Stimulated activated CD4-positive, alpha-beta T cell treated with anti-CD3 and anti-CD28 coated beads, Interleukin-4, amount 100 ng/mL, for 24 hours (primary cell): Measurements from ENCODE around the gene NOS1.

Experiments
- DNase-seq: peaks from one replicate; pipeline ENCODE4 v3.0.0-alpha.2; 2020

NOS1 gene

DNA sequence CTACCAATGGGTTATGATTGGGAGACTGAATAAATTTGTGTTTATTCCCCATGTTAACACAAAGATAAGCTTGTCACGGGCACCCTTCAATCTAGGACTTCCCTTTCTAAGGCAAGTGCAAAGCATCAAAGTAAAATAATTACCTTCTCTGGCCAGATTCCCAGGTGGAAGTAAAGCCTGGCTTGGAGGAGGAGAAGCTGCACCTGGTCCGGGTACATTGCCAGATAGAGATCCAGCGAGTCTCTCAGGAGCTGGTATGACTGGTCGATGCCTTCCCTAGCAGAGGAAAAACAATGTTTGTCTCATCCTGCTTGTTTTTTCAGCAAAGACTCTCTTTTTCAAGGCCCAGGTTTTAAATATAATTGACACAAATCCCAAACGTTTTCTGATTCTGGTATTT is 196.1 kb downstream of the NOS1 start:
- no peak for DNase-seq

DNA sequence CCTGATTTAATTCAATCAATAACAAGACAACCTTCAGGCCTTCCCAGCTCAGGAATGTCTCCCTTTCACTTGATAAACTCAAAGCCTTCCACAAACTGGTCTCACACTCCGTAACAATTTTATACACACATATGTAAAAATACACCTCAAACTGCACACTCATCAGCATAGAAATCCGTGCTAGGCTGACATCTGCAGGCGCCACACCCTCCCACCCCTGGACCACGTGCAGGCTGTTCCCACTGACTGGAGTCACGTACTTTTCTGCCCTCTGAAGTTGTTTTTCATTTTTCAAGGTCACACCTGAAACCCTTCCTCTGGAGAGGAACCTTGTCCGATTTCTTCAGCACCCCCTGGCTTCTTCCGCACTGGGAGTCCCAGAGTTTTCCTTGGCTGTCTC is 198.8 kb downstream of the NOS1 start:
- DNase-seq, result no peak

DNA sequence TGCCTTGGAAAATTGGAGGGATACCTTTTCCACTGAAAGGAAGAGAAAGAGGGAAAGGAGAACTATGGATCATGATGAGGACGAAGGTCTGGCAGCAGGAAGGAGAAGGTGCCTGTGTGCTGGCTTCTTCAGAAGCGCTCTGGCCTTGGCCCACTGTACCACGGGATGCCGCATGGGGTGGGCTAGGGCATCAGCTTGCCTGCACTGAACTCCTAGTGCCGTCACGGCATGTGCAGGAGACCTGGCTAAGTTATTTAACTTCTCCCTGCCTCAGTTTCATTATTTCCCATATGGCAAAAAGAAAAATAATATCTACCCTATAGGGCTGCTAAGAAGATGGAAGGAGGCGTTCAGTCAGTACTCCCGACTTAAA is 199.3 kb downstream of the NOS1 start:
- no peak for DNase-seq

DNA sequence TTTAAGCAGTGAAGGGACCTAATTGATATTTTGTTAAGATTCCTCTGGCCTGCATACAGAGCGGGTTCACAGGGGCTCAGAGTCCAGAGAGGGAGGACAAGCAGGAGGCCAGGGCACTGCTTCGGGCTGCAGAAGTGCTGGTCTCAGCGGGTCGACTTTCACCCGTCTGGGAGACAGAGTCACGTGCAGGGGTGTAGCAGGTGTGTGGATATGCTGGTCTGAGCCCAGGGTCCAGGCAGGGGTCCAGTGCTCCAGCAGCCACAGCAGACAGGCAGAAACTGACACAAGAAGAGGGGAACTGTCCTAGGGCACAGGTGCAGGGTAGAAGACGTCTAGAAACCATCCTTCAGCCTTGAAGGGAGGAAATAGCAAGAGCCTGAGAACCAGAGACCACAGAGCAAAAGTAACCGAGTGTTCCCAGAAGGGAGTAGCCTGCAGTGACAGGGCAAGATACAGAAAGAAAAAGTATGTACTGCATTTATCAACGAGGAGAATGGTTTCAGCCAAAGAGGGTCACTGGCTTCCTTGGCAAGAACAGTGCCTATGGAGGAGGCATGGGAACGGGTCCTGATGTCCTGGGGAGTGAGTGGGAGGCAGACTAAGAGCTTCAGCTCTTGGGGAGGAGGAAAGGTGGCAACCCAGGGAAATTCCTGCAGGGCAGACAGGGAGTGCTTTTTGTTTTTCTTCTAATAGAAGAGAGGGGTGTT is 199.8 kb downstream of the NOS1 start:
- no peak for DNase-seq

DNA sequence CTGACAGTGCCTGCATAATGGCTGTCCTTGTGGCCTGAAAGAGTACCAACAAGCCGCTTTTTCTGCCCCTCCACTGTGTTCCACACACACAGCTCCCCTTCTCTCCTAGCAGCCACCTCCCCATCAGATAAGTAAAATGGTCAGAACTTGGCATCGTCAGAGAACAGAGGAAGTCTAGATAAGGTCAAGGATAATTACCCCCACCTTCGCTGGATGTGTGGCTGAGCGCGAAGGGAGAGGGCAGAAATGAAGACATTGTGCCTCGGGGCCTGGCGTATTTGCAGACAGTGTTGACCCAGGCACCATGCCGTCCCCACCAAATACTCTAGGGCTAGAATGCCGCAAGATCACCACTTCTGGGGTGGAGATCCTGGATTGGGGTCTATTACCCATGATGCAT is 201.8 kb downstream of the NOS1 start:
- DNase-seq, result no peak

DNA sequence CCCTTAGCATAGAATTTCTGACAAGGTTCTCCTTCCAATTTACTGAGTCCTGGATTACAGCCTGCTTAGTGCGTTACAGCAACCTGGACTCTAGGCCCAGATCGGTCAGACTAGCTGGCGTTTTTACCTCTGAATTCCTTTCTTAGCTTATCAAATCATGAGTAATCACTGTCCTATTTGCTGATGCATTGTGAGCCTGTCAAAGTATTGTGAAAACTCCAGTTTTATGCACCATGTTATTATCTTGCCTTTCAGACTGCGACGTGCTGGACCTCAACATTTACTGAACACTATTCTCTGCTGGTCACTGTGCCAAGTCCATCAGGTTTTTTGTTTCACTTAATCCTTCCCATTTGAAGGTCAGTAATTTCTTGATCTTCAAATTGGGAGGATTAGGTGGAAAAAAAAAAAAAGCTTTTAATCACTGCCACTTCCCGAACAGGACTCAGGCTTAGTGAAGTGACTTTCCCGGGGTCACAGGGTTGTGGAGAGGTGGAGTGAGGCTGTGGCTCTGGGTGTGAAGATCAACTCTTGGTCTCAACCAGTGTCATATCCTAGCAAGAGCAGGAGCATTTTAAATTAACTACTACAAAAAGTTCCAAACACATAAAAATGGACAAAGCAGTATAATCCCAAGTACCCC is 202.4 kb downstream of the NOS1 start:
- no peak for DNase-seq
